Measurements from ENCODE around the gene KATNAL1. TPM values are rescaled to one million over a fixed set of nuclear protein-coding genes. Genes with fewer than 3 reads are reported as not detected.

The KATNAL1 gene
- total RNA-seq, 1 experiment from 2014 or later, result 11.2 TPM

- H2BK5ac ChIP-seq (ENCODE audit: insufficient read length, low read length), result no peak overlapping the region
- Mint-ChIP-seq H3K27me3 (ENCODE audit: low read depth) (no peaks in the 10 kb centered on the region), H3K9me3 (peaks cover 4 to 6% of the 10 kb centered on the region in 2 experiments; a peak in 3 of 5 replicates), H3K36me3 (ENCODE audit: insufficient read depth in 1 of 3, low read depth in 3 of 3) (peaks cover 2 to 5% (median 4%) of the 10 kb centered on the region in 3 experiments; a peak in 6 of 7 replicates), H3K4me3 (no peak overlapping the region), H3K27ac (no peak overlapping the region), H3K4me1 (peaks cover 25 to 26% of the 10 kb centered on the region in 2 experiments)
- no peaks in the 10 kb centered on the region for H4K20me1 ChIP-seq (ENCODE audit: control insufficient read depth, insufficient read depth, insufficient read length)
- WGBS (ENCODE audit: extremely low coverage, insufficient read length, low lambda C conversion rate), result no CpG with 5 or more reads among the region's 9 CpGs
- H3K23ac ChIP-seq (ENCODE audit: insufficient read length, low read depth, low read length), result no peak overlapping the region
- H3K79me2 ChIP-seq (ENCODE audit: insufficient read depth, low read length), result no peaks in the 10 kb centered on the region
- H3K79me1 ChIP-seq (ENCODE audit: insufficient read depth, low read depth, low read length, poor library complexity, severe bottlenecking), result no peaks in the 10 kb centered on the region
- H3K9me3 ChIP-seq (ENCODE audit: control insufficient read depth, low read depth, low read length), result no peaks in the 10 kb centered on the region
- H3K4ac ChIP-seq (ENCODE audit: low read depth, low read length), result no peak overlapping the region
- no peaks in the 10 kb centered on the region for H3K27me3 ChIP-seq (ENCODE audit: insufficient read depth, low read length)
- H3K9ac ChIP-seq (ENCODE audit: extremely low read depth, insufficient read length, low read length), result no peak overlapping the region
- no peak overlapping the region for H3T11ph ChIP-seq (ENCODE audit: low read length)
- H3K4me2 ChIP-seq (ENCODE audit: insufficient read depth, insufficient read length, low read length), result no peak overlapping the region
- H4K8ac ChIP-seq (replicated peaks; ENCODE audit: insufficient read length, low read depth, low read length), result no peak overlapping the region
- no peaks in the 10 kb centered on the region for H3K4me1 ChIP-seq (ENCODE audit: insufficient read depth, low read length)
- no peak overlapping the region for H2AFZ ChIP-seq (ENCODE audit: low read length)
- no peak overlapping the region for H2BK20ac ChIP-seq (ENCODE audit: low read depth, low read length, poor library complexity, severe bottlenecking)
- no peak overlapping the region for H3K14ac ChIP-seq (ENCODE audit: insufficient read depth, low read length)
- no peak for DNase-seq
- TF ChIP-seq CTCF (conservative IDR thresholded peaks at IDR 0.05), result no peak
- no peak overlapping the region for H3K18ac ChIP-seq (ENCODE audit: insufficient read length, low read depth, low read length)
- no peak overlapping the region for H3K27ac ChIP-seq (ENCODE audit: insufficient read length, low read depth, low read length)
- no peak overlapping the region for H3K56ac ChIP-seq (ENCODE audit: insufficient read length, low read depth, low read length)
- no peak overlapping the region for H2AK5ac ChIP-seq (ENCODE audit: insufficient read length, low read length)
- H2BK15ac ChIP-seq (ENCODE audit: low read depth, low read length), result no peak overlapping the region
- no peak overlapping the region for H2BK120ac ChIP-seq (ENCODE audit: low read depth, low read length, poor library complexity, severe bottlenecking)
- no peak overlapping the region for H2BK12ac ChIP-seq (ENCODE audit: insufficient read length, low read depth, low read length)
- H4K5ac ChIP-seq (ENCODE audit: insufficient read length, low read depth, low read length), result no peak overlapping the region
- no peaks in the 10 kb centered on the region for H3K23me2 ChIP-seq (ENCODE audit: insufficient read length, low read depth, low read length, poor library complexity, severe bottlenecking)
- no peak overlapping the region for H4K91ac ChIP-seq (ENCODE audit: insufficient read length, low read depth, low read length)
Observed at GRCh38 chr13:30164146-30164545, 143.2 kb downstream of the KATNAL1 start.
